H9 (cell line): ENCODE data around the gene RRP9. TPM values are rescaled to one million over a fixed set of nuclear protein-coding genes. Genes with fewer than 3 reads are reported as not detected.

Experiments
- DNase-seq: peaks from one replicate; pipeline ENCODE4 v3.0.0-alpha.2; 2017
- H2AFZ ChIP-seq: one replicate; pipeline ENCODE4 v1.6.1; 2013; ENCODE audit warnings: mild to moderate bottlenecking, low read length, control low read depth, moderate library complexity
- H2AK5ac ChIP-seq: 2 replicates; pipeline ENCODE4 v1.6.1; 2013; ENCODE audit warnings: low read length, control low read depth, mixed read lengths; ENCODE audit not compliant: insufficient read length
- H2BK120ac ChIP-seq: one replicate; pipeline ENCODE4 v1.6.1; 2013; ENCODE audit warnings: low read depth, mild to moderate bottlenecking, low read length, control low read depth, inconsistent platforms; ENCODE audit not compliant: poor library complexity, severe bottlenecking
- H2BK12ac ChIP-seq: 2 replicates; pipeline ENCODE4 v1.6.1; 2013; ENCODE audit warnings: low read length, control low read depth, mixed read lengths, low read depth; ENCODE audit not compliant: insufficient read length
- H2BK15ac ChIP-seq: 2 replicates; pipeline ENCODE4 v1.6.1; 2013; ENCODE audit warnings: low read depth, low read length, control low read depth
- H2BK20ac ChIP-seq: one replicate; pipeline ENCODE4 v1.6.1; 2013; ENCODE audit warnings: low read depth, mild to moderate bottlenecking, low read length, control low read depth, inconsistent platforms; ENCODE audit not compliant: poor library complexity, severe bottlenecking
- H2BK5ac ChIP-seq: 2 replicates; pipeline ENCODE4 v1.6.1; 2013; ENCODE audit warnings: low read length, control low read depth, mixed read lengths; ENCODE audit not compliant: insufficient read length
- H3K14ac ChIP-seq: 2 replicates; pipeline ENCODE4 v1.6.1; 2013; ENCODE audit warnings: low read length, control low read depth; ENCODE audit not compliant: insufficient read depth
- H3K18ac ChIP-seq: 2 replicates; pipeline ENCODE4 v1.6.1; 2013; ENCODE audit warnings: low read depth, mild to moderate bottlenecking, mixed read lengths, low read length, control low read depth; ENCODE audit not compliant: insufficient read length
- H3K23ac ChIP-seq: 2 replicates; pipeline ENCODE4 v1.6.1; 2013; ENCODE audit warnings: low read length, control low read depth, mixed read lengths, low read depth; ENCODE audit not compliant: insufficient read length
- H3K23me2 ChIP-seq: 2 replicates; pipeline ENCODE4 v1.6.1; 2013; ENCODE audit warnings: low read depth, mild to moderate bottlenecking, mixed read lengths, low read length, control low read depth; ENCODE audit not compliant: insufficient read length, poor library complexity, severe bottlenecking
- H3K27ac ChIP-seq: 2 replicates; pipeline ENCODE4 v1.5.1; 2013; ENCODE audit warnings: low read length, control low read depth, mixed read lengths, low read depth; ENCODE audit not compliant: insufficient read length
- H3K27me3 ChIP-seq: 2 replicates; pipeline ENCODE4 v1.6.1; 2013; ENCODE audit warnings: low read length, control low read depth, inconsistent platforms; ENCODE audit not compliant: insufficient read depth
- H3K4ac ChIP-seq: 2 replicates; pipeline ENCODE4 v1.6.1; 2013; ENCODE audit warnings: low read depth, mild to moderate bottlenecking, control low read depth, inconsistent platforms, low read length, moderate library complexity
- H3K4me1 ChIP-seq: 2 replicates; pipeline ENCODE4 v1.6.1; 2013; ENCODE audit warnings: low read length, control low read depth, inconsistent platforms; ENCODE audit not compliant: insufficient read depth
- H3K4me2 ChIP-seq: 2 replicates; pipeline ENCODE4 v1.6.1; 2013; ENCODE audit warnings: low read length, control low read depth, mixed read lengths; ENCODE audit not compliant: insufficient read length, insufficient read depth
- H3K56ac ChIP-seq: 2 replicates; pipeline ENCODE4 v1.6.1; 2013; ENCODE audit warnings: low read depth, mild to moderate bottlenecking, mixed read lengths, low read length, control low read depth; ENCODE audit not compliant: insufficient read length
- H3K79me1 ChIP-seq: 2 replicates; pipeline ENCODE4 v1.6.1; 2013; ENCODE audit warnings: low read depth, mild to moderate bottlenecking, moderate library complexity, low read length, control low read depth, inconsistent platforms; ENCODE audit not compliant: insufficient read depth, poor library complexity, severe bottlenecking
- H3K79me2 ChIP-seq: 2 replicates; pipeline ENCODE4 v1.6.1; 2013; ENCODE audit warnings: low read length, control low read depth, inconsistent platforms; ENCODE audit not compliant: insufficient read depth
- H3K9ac ChIP-seq: 2 replicates; pipeline ENCODE4 v1.6.1; 2013; ENCODE audit warnings: low read length, control low read depth, mixed read lengths; ENCODE audit not compliant: insufficient read length; ENCODE audit errors: extremely low read depth
- H3K9me3 ChIP-seq: one replicate; pipeline ENCODE4 v1.6.1; 2013; ENCODE audit warnings: low read depth, low read length, inconsistent platforms; ENCODE audit not compliant: control insufficient read depth
- H3T11ph ChIP-seq: one replicate; pipeline ENCODE4 v1.6.1; 2013; ENCODE audit warnings: mild to moderate bottlenecking, low read length, control low read depth, inconsistent platforms
- H4K20me1 ChIP-seq: one replicate; pipeline ENCODE4 v1.6.1; 2013; ENCODE audit not compliant: control insufficient read depth, insufficient read length, insufficient read depth
- H4K5ac ChIP-seq: 2 replicates; pipeline ENCODE4 v1.6.1; 2013; ENCODE audit warnings: low read depth, mild to moderate bottlenecking, mixed read lengths, low read length, control low read depth; ENCODE audit not compliant: insufficient read length
- H4K8ac ChIP-seq: replicated peaks from 2 replicates; pipeline ENCODE4 v1.6.1; 2013; ENCODE audit warnings: low read length, control low read depth, mixed read lengths, low read depth; ENCODE audit not compliant: insufficient read length
- H4K91ac ChIP-seq: 2 replicates; pipeline ENCODE4 v1.6.1; 2013; ENCODE audit warnings: low read depth, mild to moderate bottlenecking, moderate library complexity, mixed read lengths, low read length, control low read depth; ENCODE audit not compliant: insufficient read length
- H3K27ac Mint-ChIP-seq, 3 experiments: 2 replicates in 2 of 3; 3 replicates in 1 of 3; pipeline ENCODE4 v1.8.0; 2020 to 2021; ENCODE audit warnings: mixed read lengths in 3 of 3, mild to moderate bottlenecking in 1 of 3, moderate library complexity in 1 of 3
- H3K27me3 Mint-ChIP-seq: 2 replicates; pipeline ENCODE4 v1.8.0; 2021; ENCODE audit warnings: low read depth, mild to moderate bottlenecking, moderate library complexity, mixed read lengths
- H3K36me3 Mint-ChIP-seq, 3 experiments: 2 replicates in 2 of 3; 3 replicates in 1 of 3; pipeline ENCODE4 v1.8.0; 2020 to 2021; ENCODE audit warnings: low read depth in 3 of 3, mixed read lengths in 3 of 3; ENCODE audit not compliant: insufficient read depth in 1 of 3
- H3K4me1 Mint-ChIP-seq, 2 experiments: 2 replicates each; pipeline ENCODE4 v1.8.0; 2020; ENCODE audit warnings: mixed read lengths in 2 of 2
- H3K4me3 Mint-ChIP-seq, 2 experiments: 2 replicates in 1 of 2; 3 replicates in 1 of 2; pipeline ENCODE4 v1.8.0; 2020 to 2021; ENCODE audit warnings: mild to moderate bottlenecking in 2 of 2, mixed read lengths in 2 of 2, moderate library complexity in 1 of 2
- H3K9me3 Mint-ChIP-seq, 2 experiments: 2 replicates in 1 of 2; 3 replicates in 1 of 2; pipeline ENCODE4 v1.8.0; 2020; ENCODE audit warnings: mild to moderate bottlenecking in 2 of 2, mixed read lengths in 2 of 2, moderate library complexity in 1 of 2
- CTCF ChIP-seq: fragments of 200-600 bp; sonication (generic); conservative IDR thresholded peaks from 3 replicates; pipeline ENCODE4 v1.8.0; 2021; ENCODE audit warnings: antibody characterized with exemption, mild to moderate bottlenecking
- WGBS: extraction: QIAGEN DNeasy Blood & Tissue Kit; methylation state at CpG from one replicate; pipeline ENCODE4 v1.1.7; 2013; ENCODE audit warnings: missing lambda C conversion rate, low lambda C conversion rate, mixed read lengths; ENCODE audit not compliant: insufficient read length; ENCODE audit errors: extremely low coverage; 5-methylcytosine and 5-hydroxymethylcytosine counted together
- total RNA-seq: library from RNA; stranded (reverse); gene quantifications from 2 replicates; pipeline ENCODE4 v1.2.1, GENCODE V29; 2021

RRP9 gene
- total RNA-seq, 1 experiment from 2014 or later: 64.0 TPM

GRCh38 chr3:51954105-51954504 lies 12.4 kb upstream of the RRP9 start:
- no peaks in the 10 kb centered on the region for H3K9me3 ChIP-seq

More at GRCh38 chr3:51954105-51954504, 12.4 kb upstream of the RRP9 start:
- Mint-ChIP-seq H3K27ac (no peak overlapping the region), H3K4me3 (no peak overlapping the region; a peak in 1 of 5 replicates), H3K36me3 (no peaks in the 10 kb centered on the region), H3K27me3 (peaks cover 82% of the 10 kb centered on the region), H3K9me3 (no peaks in the 10 kb centered on the region), H3K4me1 (peaks cover 0 to 5% of the 10 kb centered on the region in 2 experiments; a peak in 3 of 4 replicates)
- Histone ChIP-seq H3K27ac (no peak overlapping the region), H3K79me2 (no peaks in the 10 kb centered on the region), H3K56ac (no peak overlapping the region), H2BK5ac (no peak overlapping the region), H4K5ac (no peak overlapping the region), H3K23me2 (no peaks in the 10 kb centered on the region), H3K4ac (no peak overlapping the region), H3K14ac (no peak overlapping the region), H4K20me1 (no peaks in the 10 kb centered on the region), H3K23ac (no peak overlapping the region), H2BK15ac (no peak overlapping the region), H3T11ph (no peak overlapping the region), H2BK12ac (no peak overlapping the region), H2AK5ac (no peak overlapping the region), H3K4me1 (no peaks in the 10 kb centered on the region), H3K9ac (no peak overlapping the region), H3K18ac (no peak overlapping the region), H2BK120ac (no peak overlapping the region), H3K79me1 (no peaks in the 10 kb centered on the region), H2BK20ac (no peak overlapping the region), H4K8ac (no peak overlapping the region), H3K27me3 (peaks cover 21% of the 10 kb centered on the region), H4K91ac (no peak overlapping the region), H2AFZ (no peak overlapping the region), H3K4me2 (no peak overlapping the region)
- WGBS: no CpG with 5 or more reads among the region's 6 CpGs
- DNase-seq: no peak
- no peak for TF ChIP-seq CTCF
